Activated CD4-positive, alpha-beta T cell treated with anti-CD3 and anti-CD28 coated beads, Interleukin-2, amount 10 ng/mL, durations not matched to agents 7 days and 5 days (primary cell): ENCODE results near the gene WWTR1. TPM values are rescaled to one million over a fixed set of nuclear protein-coding genes. Genes with fewer than 3 reads are reported as not detected.

Experiments used
- CTCF ChIA-PET: fragments of 350-600 bp; sonication (Branson Sonifier 250); formaldehyde crosslinking; loops from one replicate; lab custom pipeline; 2021; ENCODE audit warnings: antibody characterized with exemption; lab: Charles Lee
- POLR2A ChIA-PET: fragments of 350-600 bp; sonication (Branson Sonifier 250); formaldehyde crosslinking; loops from one replicate; lab custom pipeline; 2021; ENCODE audit warnings: antibody characterized with exemption; lab: Charles Lee
- DNase-seq: peaks from one replicate; pipeline ENCODE4 v3.0.0-alpha.2; 2020
- H3K27ac Mint-ChIP-seq: one replicate; pipeline ENCODE4 v1.8.0; 2021; ENCODE audit warnings: mild to moderate bottlenecking, moderate library complexity, mixed read lengths
- H3K27me3 Mint-ChIP-seq: one replicate; pipeline ENCODE4 v1.8.0; 2021; ENCODE audit warnings: mixed read lengths
- H3K36me3 Mint-ChIP-seq: one replicate; pipeline ENCODE4 v1.8.0; 2021; ENCODE audit warnings: low read depth, mixed read lengths
- H3K4me1 Mint-ChIP-seq: one replicate; pipeline ENCODE4 v1.8.0; 2021; ENCODE audit warnings: mixed read lengths
- H3K4me3 Mint-ChIP-seq: one replicate; pipeline ENCODE4 v1.8.0; 2021; ENCODE audit warnings: mild to moderate bottlenecking, moderate library complexity, mixed read lengths
- H3K9me3 Mint-ChIP-seq: one replicate; pipeline ENCODE4 v1.8.0; 2021; ENCODE audit warnings: mixed read lengths
- total RNA-seq, 2 experiments: library from RNA; stranded (reverse); gene quantifications; one replicate each; pipeline ENCODE4 v1.2.3, GENCODE V29; 2021

Gene WWTR1
- total RNA-seq, 2 experiments from 2014 or later: 0.27 to 0.77 TPM

DNA sequence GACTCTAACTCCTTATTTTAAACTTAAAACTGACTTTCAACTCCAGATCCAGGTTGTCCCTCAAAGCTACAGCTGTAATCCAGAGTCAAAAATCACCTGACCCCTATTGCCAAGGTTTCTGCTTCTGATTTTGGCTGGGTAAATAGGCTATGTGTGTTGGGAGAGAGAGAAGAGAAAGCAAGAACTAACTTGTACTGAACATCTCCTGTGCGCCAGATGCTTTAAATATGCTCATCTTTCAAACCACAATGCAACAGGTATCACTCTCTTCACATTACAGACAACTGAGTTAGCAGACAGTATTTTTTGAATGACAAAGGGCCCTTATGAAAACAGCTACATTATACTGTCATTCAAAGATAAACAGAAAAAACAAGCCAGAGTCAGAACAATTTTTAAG, 7.0 kb downstream of the WWTR1 start:
- Mint-ChIP-seq H3K9me3 (no peaks in the 10 kb centered on the region), H3K27ac (no peak overlapping the region), H3K4me3 (no peak overlapping the region), H3K27me3 (peaks cover 20% of the 10 kb centered on the region), H3K4me1 (no peaks in the 10 kb centered on the region), H3K36me3 (no peaks in the 10 kb centered on the region)
- CTCF ChIA-PET: no interaction called here
- DNase-seq: no peak
- POLR2A ChIA-PET: no interaction called here

DNA sequence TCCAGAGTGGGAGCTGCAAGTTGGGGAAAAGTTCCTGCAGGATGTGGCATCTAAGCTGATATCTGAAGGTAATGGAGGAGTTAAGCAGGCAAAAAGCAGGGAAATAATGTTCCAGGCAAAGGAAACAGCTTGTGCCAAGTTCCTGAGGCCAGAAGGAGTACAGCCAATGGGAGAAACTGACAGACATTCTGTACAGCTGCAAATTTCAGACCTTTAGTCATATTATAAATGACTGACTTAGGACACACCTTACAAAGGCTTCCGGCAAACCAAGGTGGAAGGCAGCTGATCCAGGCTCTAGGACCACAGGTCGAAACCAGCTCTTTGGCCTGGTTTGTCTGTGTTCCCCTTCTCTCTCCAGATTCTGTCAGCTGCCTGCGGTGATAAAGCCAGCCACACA, 9.3 kb downstream of the WWTR1 start:
- ChIA-PET POLR2A (no interaction called here), CTCF (interaction anchor here (0.7 kb wide), 1 partner anchor 211 kb away, joined by 4 read pairs; no protein-coding TSS in a partner anchor)
- no peak overlapping the region for H3K4me3 Mint-ChIP-seq
- peaks cover 19% of the 10 kb centered on the region for H3K27me3 Mint-ChIP-seq
- no peaks in the 10 kb centered on the region for H3K4me1 Mint-ChIP-seq
- no peaks in the 10 kb centered on the region for H3K36me3 Mint-ChIP-seq
- no peak for DNase-seq
- H3K9me3 Mint-ChIP-seq: no peaks in the 10 kb centered on the region
- H3K27ac Mint-ChIP-seq: no peak overlapping the region

GRCh38 chr3:149647812-149648211, 10.0 kb downstream of the WWTR1 start:
- no peaks in the 10 kb centered on the region for H3K36me3 Mint-ChIP-seq
- H3K4me3 Mint-ChIP-seq: no peak overlapping the region
- POLR2A ChIA-PET: no interaction called here
- CTCF ChIA-PET: interaction anchor here (0.7 kb wide), 1 partner anchor 8 kb away, joined by 3 read pairs; no protein-coding TSS in a partner anchor
- no peak for DNase-seq
- H3K4me1 Mint-ChIP-seq: no peaks in the 10 kb centered on the region
- no peaks in the 10 kb centered on the region for H3K9me3 Mint-ChIP-seq
- peaks cover 19% of the 10 kb centered on the region for H3K27me3 Mint-ChIP-seq
- no peak overlapping the region for H3K27ac Mint-ChIP-seq

- H3K4me3 Mint-ChIP-seq: no peak overlapping the region
- H3K36me3 Mint-ChIP-seq: no peaks in the 10 kb centered on the region
- DNase-seq: no peak
- H3K27me3 Mint-ChIP-seq: peaks cover 19% of the 10 kb centered on the region
- H3K27ac Mint-ChIP-seq: no peak overlapping the region
- H3K4me1 Mint-ChIP-seq: no peaks in the 10 kb centered on the region
- ChIA-PET CTCF (interaction anchor here (0.6 to 0.7 kb wide), 2 partner anchors 9 to 28 kb away, joined by 3 to 5 read pairs; no protein-coding TSS in a partner anchor), POLR2A (no interaction called here)
- no peaks in the 10 kb centered on the region for H3K9me3 Mint-ChIP-seq
Observed at GRCh38 chr3:149647285-149647684, 10.5 kb downstream of the WWTR1 start.

DNA sequence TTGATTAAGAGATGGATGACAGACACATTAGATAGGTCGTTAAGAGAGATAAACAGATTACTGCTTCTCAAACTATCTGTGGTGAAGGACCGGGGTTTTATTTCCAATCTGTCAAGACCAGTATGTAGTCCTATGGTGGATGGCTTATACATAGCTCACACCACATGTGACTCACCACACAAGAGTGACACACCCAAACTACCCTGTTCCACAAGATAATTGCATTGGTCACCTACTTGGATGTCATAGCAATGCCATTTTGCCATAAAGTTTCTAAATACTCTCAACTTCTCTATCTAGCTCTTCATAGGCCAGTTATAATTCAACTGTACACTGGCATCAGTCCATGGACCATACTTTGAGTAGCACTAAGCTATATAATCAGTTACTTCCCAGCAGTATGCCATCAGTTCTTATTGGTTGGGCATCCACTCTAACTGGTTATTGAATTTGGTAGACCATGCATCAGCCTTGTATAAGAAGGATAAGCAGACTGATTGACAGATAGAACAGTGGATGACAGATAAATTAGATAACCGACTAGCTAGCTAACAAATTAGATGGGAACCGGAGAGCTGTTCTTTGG, 11.6 kb downstream of the WWTR1 start:
- no peaks in the 10 kb centered on the region for H3K4me1 Mint-ChIP-seq
- peaks cover 17% of the 10 kb centered on the region for H3K27me3 Mint-ChIP-seq
- no peaks in the 10 kb centered on the region for H3K9me3 Mint-ChIP-seq
- ChIA-PET CTCF (interaction anchor here (0.7 kb wide), 1 partner anchor 13 kb away, joined by 3 read pairs; no protein-coding TSS in a partner anchor), POLR2A (no interaction called here)
- DNase-seq: no peak
- H3K27ac Mint-ChIP-seq: no peak overlapping the region
- no peak overlapping the region for H3K4me3 Mint-ChIP-seq
- no peaks in the 10 kb centered on the region for H3K36me3 Mint-ChIP-seq

- H3K36me3 Mint-ChIP-seq: no peaks in the 10 kb centered on the region
- H3K27me3 Mint-ChIP-seq: peaks cover 12% of the 10 kb centered on the region
- no peaks in the 10 kb centered on the region for H3K9me3 Mint-ChIP-seq
- no peak overlapping the region for H3K4me3 Mint-ChIP-seq
- ChIA-PET POLR2A (no interaction called here), CTCF (no interaction called here)
- DNase-seq: no peak
- H3K4me1 Mint-ChIP-seq: no peaks in the 10 kb centered on the region
- H3K27ac Mint-ChIP-seq: no peak overlapping the region
Observed at GRCh38 chr3:149643963-149644362, 13.9 kb downstream of the WWTR1 start.

DNA sequence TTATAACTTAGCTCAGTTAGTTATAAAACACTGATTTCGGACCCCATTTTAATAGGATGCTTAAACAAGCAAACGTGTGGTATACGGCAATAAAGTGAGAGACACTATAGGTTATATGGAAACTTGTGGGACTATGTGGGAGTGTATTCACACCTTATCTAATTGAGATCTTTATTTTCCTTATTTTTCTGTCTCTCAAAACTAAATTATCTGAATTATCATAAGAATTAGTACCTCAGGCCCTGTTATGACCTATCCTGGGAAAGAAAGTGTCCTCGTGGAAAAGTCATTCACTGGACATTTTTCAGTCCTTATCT, 14.4 kb downstream of the WWTR1 start:
- Mint-ChIP-seq H3K9me3 (no peaks in the 10 kb centered on the region), H3K27me3 (peaks cover 13% of the 10 kb centered on the region), H3K4me3 (no peak overlapping the region), H3K4me1 (no peaks in the 10 kb centered on the region), H3K27ac (no peak overlapping the region), H3K36me3 (no peaks in the 10 kb centered on the region)
- DNase-seq: no peak
- POLR2A ChIA-PET: no interaction called here
- CTCF ChIA-PET: no interaction called here

DNA sequence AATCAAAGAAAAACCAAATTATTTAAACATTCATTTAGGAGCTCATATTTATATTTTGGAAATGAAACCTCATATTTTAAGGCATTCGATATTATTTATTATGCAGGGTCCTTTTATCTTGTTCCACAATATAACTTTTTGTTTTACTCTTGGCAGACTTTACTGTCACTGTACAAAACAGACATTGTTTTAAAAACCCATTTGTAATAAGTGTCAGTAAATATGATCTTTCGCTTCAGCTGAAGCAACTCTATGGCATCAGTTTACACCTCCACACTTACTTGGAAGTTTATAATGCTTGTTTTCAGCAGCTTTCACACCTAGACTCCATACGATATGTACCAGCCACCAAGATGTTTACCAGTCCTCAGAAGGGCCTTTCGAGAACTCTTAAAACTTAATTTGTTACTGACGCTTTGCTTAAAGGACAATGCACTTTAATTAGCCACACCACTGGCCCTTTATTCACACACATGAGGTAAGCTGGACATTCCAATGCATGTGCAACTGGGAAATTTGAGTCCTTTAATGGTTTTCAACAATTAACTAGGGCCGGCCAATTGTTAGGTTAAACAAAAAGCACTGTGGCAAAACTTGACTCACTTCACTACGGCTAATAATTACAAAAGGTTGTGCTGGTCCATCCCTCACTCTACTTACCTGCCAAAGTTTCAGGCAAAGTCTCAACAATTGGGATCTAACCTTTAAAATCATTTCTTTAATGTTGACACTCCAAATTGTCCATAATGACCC, 16.7 kb downstream of the WWTR1 start:
- Mint-ChIP-seq H3K27ac (no peak overlapping the region), H3K36me3 (no peaks in the 10 kb centered on the region), H3K9me3 (no peaks in the 10 kb centered on the region), H3K27me3 (peaks cover 17% of the 10 kb centered on the region), H3K4me1 (no peaks in the 10 kb centered on the region), H3K4me3 (no peak overlapping the region)
- ChIA-PET POLR2A (no interaction called here), CTCF (interaction anchor here (0.6 to 1.6 kb wide), 4 partner anchors 8 to 952 kb away, joined by 3 to 5 read pairs (median 3); no protein-coding TSS in a partner anchor)
- no peak for DNase-seq

DNA sequence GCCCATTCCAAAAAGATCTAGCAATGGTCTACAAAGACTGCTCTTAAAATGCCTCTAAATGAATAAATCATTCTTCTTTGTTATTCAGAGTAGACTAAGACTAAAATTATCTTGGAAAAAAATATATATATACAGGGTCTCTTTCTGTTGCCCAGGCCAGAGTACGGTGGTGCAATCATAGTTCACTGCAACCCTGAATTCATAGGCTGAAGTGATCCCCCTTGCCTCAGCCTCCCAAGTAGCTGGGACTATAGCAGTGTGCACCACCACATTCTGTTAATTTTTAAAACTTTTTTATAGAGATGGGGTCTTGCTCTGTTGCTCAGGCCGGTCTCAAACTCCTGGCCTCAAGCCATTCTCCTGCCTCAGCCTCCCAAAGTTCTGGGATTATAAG, 18.7 kb downstream of the WWTR1 start:
- POLR2A ChIA-PET: no interaction called here

GRCh38 chr3:149638228-149639092, 19.4 kb downstream of the WWTR1 start:
- CTCF ChIA-PET: interaction anchor here (1.0 kb wide), 1 partner anchor 20 kb away, joined by 3 read pairs; no protein-coding TSS in a partner anchor
- Mint-ChIP-seq H3K9me3 (no peaks in the 10 kb centered on the region), H3K36me3 (no peaks in the 10 kb centered on the region), H3K4me1 (no peaks in the 10 kb centered on the region), H3K27ac (no peak overlapping the region), H3K4me3 (no peak overlapping the region), H3K27me3 (peaks cover 19% of the 10 kb centered on the region)
- no peak for DNase-seq
- POLR2A ChIA-PET: no interaction called here

More for the DNA sequence above, 18.7 kb downstream of the WWTR1 start:
- Mint-ChIP-seq H3K27me3 (peaks cover 18% of the 10 kb centered on the region), H3K9me3 (no peaks in the 10 kb centered on the region), H3K36me3 (no peaks in the 10 kb centered on the region), H3K4me1 (no peaks in the 10 kb centered on the region), H3K27ac (no peak overlapping the region), H3K4me3 (no peak overlapping the region)
- CTCF ChIA-PET: no interaction called here
- no peak for DNase-seq

DNA sequence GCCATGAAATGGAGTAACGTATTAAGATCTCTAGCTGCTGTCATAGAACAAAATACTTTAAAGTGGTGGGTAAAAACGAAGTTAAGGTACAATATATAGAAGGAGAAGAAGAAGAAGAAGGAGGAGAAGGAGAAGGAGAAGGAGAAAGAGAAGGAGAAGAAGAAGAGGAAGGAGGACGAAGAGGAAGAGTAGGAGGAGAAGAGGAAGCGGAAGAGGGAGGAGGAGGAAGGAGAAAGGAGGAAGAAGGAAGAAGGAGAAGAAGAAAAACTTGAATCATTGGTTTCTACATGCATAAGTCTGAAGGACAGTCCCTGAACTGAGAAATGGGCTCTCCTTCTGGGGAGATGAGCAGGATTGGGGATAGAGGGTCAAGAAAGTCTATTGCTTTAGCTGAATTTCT, 22.4 kb downstream of the WWTR1 start:
- Mint-ChIP-seq H3K4me3 (no peak overlapping the region), H3K36me3 (no peaks in the 10 kb centered on the region), H3K27me3 (peaks cover 33% of the 10 kb centered on the region), H3K4me1 (no peaks in the 10 kb centered on the region), H3K9me3 (no peaks in the 10 kb centered on the region), H3K27ac (no peak overlapping the region)
- no peak for DNase-seq
- POLR2A ChIA-PET: no interaction called here
- CTCF ChIA-PET: interaction anchor here (0.8 to 1.4 kb wide), 2 partner anchors 15 to 23 kb away, joined by 3 read pairs; no protein-coding TSS in a partner anchor

DNA sequence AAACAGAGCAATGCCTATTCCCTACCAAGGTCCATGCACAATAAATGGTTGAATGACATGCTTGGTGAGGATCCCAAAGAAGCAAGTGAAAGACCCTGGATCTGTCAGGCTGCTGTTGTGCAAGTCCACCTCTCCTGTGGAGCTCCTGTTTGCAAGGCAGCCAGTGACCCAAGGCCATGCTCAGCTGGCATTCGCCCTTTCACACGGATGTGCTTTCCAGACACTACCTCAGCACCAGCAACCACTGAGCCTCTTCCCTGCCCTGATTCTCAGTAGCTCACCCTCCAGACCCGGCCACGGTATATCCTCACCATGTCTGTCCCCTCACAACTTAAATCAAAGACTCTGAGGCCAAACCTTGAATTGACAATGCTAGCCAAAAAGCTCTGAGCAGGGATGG, 23.3 kb downstream of the WWTR1 start:
- no peak for DNase-seq
- Mint-ChIP-seq H3K9me3 (no peaks in the 10 kb centered on the region), H3K4me1 (no peaks in the 10 kb centered on the region), H3K36me3 (no peaks in the 10 kb centered on the region), H3K27ac (no peak overlapping the region), H3K27me3 (peaks cover 33% of the 10 kb centered on the region), H3K4me3 (no peak overlapping the region)
- POLR2A ChIA-PET: no interaction called here
- CTCF ChIA-PET: interaction anchor here (0.6 to 1.4 kb wide), 3 partner anchors 14 to 137 kb away, joined by 3 read pairs; no protein-coding TSS in a partner anchor
